GM23338 (cell line): Measurements from ENCODE around the gene MSTO1.

Experiments used
- CREB1 ChIP-seq: fragments of 250-450 bp; sonication (Bioruptor Pico); IDR thresholded peaks from 2 replicates; pipeline ENCODE4 v1.5.0; 2020; ENCODE audit warnings: low read depth, mild to moderate bottlenecking, moderate library complexity
- EZH2 ChIP-seq: fragments of 200-600 bp; sonication (generic); IDR thresholded peaks from one replicate; pipeline ENCODE4 v1.8.0; 2017; ENCODE audit warnings: antibody characterized with exemption, mild to moderate bottlenecking, low read depth; ENCODE audit not compliant: unreplicated experiment
- EZH2phosphoT487 ChIP-seq: fragments of 200-600 bp; sonication (generic); IDR thresholded peaks from one replicate; pipeline ENCODE4 v1.8.1; 2018; ENCODE audit warnings: antibody characterized with exemption; ENCODE audit not compliant: unreplicated experiment
- JUNB ChIP-seq: IDR thresholded peaks from one replicate; pipeline ENCODE4 v1.6.1; 2016; ENCODE audit warnings: antibody characterized with exemption; ENCODE audit not compliant: unreplicated experiment
- NANOG ChIP-seq: IDR thresholded peaks from 2 replicates; pipeline ENCODE4 v1.6.1; 2016; ENCODE audit warnings: antibody characterized with exemption, borderline replicate concordance
- POLR2AphosphoS5 ChIP-seq: IDR thresholded peaks from 2 replicates; pipeline ENCODE4 v1.6.1; 2016; ENCODE audit warnings: antibody characterized with exemption, low read depth
- ZNF114 ChIP-seq: fragments of 250-450 bp; sonication (Bioruptor Pico); IDR thresholded peaks from 2 replicates; pipeline ENCODE4 v1.5.0; 2020; ENCODE audit warnings: mild to moderate bottlenecking, moderate library complexity
- ZNF331 ChIP-seq: fragments of 250-450 bp; sonication (Bioruptor Pico); IDR thresholded peaks from 2 replicates; pipeline ENCODE4 v1.5.0; 2020; ENCODE audit warnings: low read depth, mild to moderate bottlenecking, moderate library complexity
- TF ChIP-seq, protein P1 (sequence below), 2 experiments: fragments of 200-600 bp in 1 of 2; sonication (generic) in 1 of 2; conservative IDR thresholded peaks; 2 replicates each; pipeline versions ENCODE4 v1.5.1 to v1.6.1; 2016 to 2017; ENCODE audit warnings: antibody characterized with exemption in 2 of 2, low read depth in 2 of 2, mild to moderate bottlenecking in 2 of 2, moderate library complexity in 1 of 2
- TF ChIP-seq, protein P2 (sequence below): IDR thresholded peaks from 2 replicates; pipeline ENCODE4 v1.6.1; 2016; ENCODE audit warnings: antibody characterized with exemption
- TF ChIP-seq, protein P3 (sequence below): IDR thresholded peaks from one replicate; pipeline ENCODE4 v1.6.1; 2018; ENCODE audit warnings: antibody characterized with exemption; ENCODE audit not compliant: unreplicated experiment
- TF ChIP-seq, protein P4 (sequence below): fragments of 250-450 bp; sonication (Bioruptor Pico); IDR thresholded peaks from 2 replicates; pipeline ENCODE4 v1.5.0; 2020; ENCODE audit warnings: mild to moderate bottlenecking, moderate library complexity

DNA sequence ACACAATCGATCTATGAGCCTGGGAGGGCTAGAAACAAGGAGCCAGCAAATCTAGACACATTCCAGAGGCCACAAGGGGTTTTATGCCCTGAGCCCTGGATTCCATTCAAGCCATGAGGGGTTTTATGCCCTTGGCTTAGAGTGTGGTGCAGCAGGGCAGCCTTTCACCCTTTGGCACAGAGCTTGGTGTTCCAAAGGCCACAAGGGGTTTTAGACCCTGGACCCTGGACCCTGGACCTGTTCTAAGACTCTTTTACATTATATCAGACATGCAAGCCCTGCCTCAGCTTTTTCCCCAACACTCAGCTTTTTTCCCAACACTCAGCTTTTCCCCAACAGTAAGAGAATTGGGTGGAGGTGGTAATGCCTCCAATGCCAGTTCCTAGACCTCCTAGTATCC lies 13.3 kb downstream of the MSTO1 start:
- TF ChIP-seq, protein P1, sequence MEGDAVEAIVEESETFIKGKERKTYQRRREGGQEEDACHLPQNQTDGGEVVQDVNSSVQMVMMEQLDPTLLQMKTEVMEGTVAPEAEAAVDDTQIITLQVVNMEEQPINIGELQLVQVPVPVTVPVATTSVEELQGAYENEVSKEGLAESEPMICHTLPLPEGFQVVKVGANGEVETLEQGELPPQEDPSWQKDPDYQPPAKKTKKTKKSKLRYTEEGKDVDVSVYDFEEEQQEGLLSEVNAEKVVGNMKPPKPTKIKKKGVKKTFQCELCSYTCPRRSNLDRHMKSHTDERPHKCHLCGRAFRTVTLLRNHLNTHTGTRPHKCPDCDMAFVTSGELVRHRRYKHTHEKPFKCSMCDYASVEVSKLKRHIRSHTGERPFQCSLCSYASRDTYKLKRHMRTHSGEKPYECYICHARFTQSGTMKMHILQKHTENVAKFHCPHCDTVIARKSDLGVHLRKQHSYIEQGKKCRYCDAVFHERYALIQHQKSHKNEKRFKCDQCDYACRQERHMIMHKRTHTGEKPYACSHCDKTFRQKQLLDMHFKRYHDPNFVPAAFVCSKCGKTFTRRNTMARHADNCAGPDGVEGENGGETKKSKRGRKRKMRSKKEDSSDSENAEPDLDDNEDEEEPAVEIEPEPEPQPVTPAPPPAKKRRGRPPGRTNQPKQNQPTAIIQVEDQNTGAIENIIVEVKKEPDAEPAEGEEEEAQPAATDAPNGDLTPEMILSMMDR (conservative IDR thresholded peaks at IDR 0.05; ENCODE audit: low read depth in 2 of 2): no peak
- no peak for TF ChIP-seq EZH2
- TF ChIP-seq, protein P2, sequence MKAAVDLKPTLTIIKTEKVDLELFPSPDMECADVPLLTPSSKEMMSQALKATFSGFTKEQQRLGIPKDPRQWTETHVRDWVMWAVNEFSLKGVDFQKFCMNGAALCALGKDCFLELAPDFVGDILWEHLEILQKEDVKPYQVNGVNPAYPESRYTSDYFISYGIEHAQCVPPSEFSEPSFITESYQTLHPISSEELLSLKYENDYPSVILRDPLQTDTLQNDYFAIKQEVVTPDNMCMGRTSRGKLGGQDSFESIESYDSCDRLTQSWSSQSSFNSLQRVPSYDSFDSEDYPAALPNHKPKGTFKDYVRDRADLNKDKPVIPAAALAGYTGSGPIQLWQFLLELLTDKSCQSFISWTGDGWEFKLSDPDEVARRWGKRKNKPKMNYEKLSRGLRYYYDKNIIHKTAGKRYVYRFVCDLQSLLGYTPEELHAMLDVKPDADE: no peak
- TF ChIP-seq, protein P3, sequence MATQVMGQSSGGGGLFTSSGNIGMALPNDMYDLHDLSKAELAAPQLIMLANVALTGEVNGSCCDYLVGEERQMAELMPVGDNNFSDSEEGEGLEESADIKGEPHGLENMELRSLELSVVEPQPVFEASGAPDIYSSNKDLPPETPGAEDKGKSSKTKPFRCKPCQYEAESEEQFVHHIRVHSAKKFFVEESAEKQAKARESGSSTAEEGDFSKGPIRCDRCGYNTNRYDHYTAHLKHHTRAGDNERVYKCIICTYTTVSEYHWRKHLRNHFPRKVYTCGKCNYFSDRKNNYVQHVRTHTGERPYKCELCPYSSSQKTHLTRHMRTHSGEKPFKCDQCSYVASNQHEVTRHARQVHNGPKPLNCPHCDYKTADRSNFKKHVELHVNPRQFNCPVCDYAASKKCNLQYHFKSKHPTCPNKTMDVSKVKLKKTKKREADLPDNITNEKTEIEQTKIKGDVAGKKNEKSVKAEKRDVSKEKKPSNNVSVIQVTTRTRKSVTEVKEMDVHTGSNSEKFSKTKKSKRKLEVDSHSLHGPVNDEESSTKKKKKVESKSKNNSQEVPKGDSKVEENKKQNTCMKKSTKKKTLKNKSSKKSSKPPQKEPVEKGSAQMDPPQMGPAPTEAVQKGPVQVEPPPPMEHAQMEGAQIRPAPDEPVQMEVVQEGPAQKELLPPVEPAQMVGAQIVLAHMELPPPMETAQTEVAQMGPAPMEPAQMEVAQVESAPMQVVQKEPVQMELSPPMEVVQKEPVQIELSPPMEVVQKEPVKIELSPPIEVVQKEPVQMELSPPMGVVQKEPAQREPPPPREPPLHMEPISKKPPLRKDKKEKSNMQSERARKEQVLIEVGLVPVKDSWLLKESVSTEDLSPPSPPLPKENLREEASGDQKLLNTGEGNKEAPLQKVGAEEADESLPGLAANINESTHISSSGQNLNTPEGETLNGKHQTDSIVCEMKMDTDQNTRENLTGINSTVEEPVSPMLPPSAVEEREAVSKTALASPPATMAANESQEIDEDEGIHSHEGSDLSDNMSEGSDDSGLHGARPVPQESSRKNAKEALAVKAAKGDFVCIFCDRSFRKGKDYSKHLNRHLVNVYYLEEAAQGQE: no peak
- TF ChIP-seq ZNF114 (CRISPR knock-in tag): no peak
- TF ChIP-seq CREB1 (CRISPR knock-in tag): no peak
- no peak for TF ChIP-seq NANOG
- no peak for TF ChIP-seq ZNF331 (CRISPR knock-in tag)
- TF ChIP-seq, protein P4, sequence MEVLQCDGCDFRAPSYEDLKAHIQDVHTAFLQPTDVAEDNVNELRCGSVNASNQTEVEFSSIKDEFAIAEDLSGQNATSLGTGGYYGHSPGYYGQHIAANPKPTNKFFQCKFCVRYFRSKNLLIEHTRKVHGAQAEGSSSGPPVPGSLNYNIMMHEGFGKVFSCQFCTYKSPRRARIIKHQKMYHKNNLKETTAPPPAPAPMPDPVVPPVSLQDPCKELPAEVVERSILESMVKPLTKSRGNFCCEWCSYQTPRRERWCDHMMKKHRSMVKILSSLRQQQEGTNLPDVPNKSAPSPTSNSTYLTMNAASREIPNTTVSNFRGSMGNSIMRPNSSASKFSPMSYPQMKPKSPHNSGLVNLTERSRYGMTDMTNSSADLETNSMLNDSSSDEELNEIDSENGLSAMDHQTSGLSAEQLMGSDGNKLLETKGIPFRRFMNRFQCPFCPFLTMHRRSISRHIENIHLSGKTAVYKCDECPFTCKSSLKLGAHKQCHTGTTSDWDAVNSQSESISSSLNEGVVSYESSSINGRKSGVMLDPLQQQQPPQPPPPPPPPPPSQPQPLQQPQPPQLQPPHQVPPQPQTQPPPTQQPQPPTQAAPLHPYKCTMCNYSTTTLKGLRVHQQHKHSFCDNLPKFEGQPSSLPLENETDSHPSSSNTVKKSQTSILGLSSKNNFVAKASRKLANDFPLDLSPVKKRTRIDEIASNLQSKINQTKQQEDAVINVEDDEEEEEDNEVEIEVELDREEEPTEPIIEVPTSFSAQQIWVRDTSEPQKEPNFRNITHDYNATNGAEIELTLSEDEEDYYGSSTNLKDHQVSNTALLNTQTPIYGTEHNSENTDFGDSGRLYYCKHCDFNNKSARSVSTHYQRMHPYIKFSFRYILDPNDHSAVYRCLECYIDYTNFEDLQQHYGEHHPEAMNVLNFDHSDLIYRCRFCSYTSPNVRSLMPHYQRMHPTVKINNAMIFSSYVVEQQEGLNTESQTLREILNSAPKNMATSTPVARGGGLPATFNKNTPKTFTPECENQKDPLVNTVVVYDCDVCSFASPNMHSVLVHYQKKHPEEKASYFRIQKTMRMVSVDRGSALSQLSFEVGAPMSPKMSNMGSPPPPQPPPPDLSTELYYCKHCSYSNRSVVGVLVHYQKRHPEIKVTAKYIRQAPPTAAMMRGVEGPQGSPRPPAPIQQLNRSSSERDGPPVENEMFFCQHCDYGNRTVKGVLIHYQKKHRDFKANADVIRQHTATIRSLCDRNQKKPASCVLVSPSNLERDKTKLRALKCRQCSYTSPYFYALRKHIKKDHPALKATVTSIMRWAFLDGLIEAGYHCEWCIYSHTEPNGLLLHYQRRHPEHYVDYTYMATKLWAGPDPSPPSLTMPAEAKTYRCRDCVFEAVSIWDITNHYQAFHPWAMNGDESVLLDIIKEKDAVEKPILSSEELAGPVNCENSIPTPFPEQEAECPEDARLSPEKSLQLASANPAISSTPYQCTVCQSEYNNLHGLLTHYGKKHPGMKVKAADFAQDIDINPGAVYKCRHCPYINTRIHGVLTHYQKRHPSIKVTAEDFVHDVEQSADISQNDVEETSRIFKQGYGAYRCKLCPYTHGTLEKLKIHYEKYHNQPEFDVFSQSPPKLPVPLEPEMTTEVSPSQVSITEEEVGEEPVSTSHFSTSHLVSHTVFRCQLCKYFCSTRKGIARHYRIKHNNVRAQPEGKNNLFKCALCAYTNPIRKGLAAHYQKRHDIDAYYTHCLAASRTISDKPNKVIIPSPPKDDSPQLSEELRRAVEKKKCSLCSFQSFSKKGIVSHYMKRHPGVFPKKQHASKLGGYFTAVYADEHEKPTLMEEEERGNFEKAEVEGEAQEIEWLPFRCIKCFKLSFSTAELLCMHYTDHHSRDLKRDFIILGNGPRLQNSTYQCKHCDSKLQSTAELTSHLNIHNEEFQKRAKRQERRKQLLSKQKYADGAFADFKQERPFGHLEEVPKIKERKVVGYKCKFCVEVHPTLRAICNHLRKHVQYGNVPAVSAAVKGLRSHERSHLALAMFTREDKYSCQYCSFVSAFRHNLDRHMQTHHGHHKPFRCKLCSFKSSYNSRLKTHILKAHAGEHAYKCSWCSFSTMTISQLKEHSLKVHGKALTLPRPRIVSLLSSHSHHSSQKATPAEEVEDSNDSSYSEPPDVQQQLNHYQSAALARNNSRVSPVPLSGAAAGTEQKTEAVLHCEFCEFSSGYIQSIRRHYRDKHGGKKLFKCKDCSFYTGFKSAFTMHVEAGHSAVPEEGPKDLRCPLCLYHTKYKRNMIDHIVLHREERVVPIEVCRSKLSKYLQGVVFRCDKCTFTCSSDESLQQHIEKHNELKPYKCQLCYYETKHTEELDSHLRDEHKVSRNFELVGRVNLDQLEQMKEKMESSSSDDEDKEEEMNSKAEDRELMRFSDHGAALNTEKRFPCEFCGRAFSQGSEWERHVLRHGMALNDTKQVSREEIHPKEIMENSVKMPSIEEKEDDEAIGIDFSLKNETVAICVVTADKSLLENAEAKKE (CRISPR knock-in tag): no peak
- no peak for TF ChIP-seq EZH2phosphoT487
- TF ChIP-seq JUNB: no peak
- TF ChIP-seq POLR2AphosphoS5: no peak
